NCI-H446 (cell line): Measurements from ENCODE around the gene ADCY5.
A peak's percentile ranks its signal among the peaks of the same experiment; 100 is the strongest.

Experiments used
- DNase-seq, 2 experiments: peaks; one replicate each; lab custom pipeline; 2025; lab: John Stamatoyannopoulos, UW

ADCY5 gene

DNA sequence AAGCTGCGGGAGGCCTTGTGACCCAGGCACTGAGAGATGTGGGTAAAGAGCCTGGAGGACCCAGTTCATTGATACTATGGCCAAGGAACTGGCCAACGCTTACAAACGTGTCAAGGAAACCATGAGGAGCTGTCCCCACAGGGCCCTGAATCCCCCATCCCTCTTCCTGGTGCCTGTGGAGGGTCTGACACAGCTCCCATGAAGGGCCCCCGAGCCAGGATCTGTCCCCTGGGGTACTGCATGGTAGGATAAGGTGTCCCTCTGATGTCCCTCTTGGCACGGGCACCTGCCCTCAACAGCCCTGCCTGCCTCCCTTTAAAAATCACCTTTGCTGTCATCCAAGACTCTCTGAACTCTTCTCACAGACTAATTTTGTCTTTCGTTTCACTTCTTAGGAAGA is 122.4 kb downstream of the ADCY5 start:
- DNase-seq: no peak

DNA sequence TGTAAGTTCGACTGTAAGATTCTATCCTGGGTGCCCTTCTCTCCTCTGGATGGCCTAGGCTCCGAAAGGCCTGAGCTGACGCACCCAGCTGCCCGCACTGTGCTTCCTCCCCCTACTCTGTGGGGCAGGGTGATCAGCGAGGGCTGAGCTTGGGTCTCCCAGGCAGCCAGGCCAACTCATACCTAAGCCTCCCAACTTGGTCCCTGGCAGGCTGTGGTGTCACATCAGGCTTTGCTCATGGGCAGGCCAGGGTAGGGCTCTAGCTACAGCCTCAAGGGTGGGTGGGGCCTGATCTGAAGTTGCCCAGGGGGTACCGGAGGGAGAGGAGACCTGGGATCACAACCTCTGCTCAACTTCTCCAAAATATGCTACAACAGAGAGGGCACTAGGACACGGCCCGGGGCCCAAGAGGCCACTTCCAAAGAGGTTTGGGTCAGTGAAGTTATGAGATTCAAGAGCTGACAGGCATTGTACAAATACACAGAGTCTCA is 123.1 kb downstream of the ADCY5 start:
- DNase-seq: no peak

DNA sequence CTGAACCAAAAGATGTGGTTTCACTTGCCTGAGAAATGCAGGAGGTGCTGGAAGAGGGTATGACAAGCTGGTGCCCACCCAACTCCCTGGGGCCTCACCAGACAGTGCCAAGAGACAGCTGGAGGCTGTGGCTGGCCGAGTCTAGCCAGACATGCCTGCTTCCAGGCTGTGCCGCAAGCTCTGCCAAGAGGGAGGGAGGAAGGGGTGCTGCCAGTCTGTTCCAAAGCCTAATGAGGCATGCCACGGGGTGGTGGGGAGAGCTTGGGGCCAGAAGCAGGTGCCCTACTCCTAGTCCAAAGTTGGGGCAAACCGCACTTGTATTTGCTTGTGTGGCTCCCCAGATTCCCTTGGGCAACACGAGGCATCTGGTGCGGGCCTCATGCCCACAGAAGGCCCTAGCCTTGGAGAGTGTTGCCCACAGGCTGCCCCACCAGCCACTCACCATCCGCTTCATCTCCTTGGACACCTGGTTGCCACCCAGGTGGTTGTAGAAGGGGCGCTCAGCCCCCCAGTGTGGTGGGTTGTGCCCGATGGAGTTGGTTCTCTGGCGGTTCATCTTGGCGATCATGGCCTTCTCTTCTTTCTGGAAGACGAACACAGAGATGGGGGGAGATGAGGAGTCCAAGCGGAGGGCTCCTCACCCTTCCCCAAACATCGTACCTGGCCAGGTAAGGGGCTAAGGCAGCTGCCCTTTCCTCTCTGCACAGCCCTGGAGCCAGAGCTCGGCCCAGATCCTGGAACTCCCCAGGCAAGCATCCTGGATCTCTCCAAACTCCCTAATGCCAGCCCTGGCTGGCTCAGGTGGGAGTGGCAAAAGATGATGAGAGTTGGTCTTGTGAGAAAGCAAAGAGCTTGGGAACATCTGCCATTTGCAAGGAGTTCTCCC is 123.8 kb downstream of the ADCY5 start:
- DNase-seq: peak; percentile 57 to 89

DNA sequence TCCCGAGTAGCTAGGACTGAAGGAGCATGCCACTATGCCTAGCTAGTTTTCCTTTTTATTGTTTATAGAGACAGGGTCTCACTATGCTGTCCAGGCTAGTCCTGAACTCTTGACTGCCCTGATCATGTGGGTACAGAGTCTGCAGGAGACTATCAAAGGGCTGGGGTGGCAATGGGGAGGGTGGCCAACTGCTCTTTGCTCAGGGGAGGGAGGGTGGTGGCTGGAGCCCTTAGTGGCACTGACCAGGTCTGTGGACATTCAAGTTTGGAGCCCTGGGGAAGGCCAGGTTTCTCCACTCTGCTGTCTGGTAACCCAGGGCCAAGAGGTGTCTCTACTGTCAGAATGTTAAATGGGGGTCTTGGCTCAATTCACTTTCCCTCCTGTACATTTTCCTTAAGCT is 125.1 kb downstream of the ADCY5 start:
- no peak for DNase-seq

DNA sequence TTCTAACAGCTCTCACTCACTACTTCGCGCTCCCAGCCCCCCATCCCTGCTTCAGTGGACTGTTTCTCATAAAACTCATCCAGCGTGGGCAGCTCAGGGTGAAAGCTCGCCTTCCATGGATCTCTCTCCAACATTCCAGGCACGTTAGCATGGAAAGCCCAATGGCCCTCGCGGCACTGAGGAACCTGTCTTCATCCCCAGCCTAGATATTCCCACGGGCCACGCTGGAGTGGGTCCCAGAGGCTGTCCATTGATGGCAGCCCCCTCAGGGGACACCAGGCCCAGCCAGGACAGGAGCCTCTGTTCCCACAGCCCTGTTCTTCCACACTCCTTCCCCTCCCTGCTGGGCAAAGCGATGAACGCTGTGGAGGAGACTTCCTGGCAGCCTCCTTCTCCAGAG is 126.0 kb downstream of the ADCY5 start:
- no peak for DNase-seq

DNA sequence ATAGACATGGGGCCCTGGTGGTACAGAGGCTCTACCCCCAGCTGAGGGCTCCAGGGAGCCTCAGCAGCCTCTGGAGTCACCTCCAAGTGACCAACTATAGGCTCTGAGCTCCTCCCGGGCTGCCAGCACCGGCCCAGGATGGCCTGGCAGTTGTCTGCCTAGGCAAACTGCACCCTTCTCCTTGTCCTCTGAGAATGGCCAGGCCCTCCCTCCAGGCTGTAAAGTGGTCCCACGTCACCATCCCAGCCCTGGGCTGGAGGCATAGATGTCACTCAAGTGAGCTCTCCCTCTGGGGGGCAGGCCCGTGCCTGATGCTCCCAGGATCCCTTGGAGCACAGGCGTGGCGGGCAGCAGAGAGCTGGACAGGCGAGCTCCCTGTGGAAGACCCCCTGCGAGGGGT is 127.1 kb downstream of the ADCY5 start:
- no peak for DNase-seq

DNA sequence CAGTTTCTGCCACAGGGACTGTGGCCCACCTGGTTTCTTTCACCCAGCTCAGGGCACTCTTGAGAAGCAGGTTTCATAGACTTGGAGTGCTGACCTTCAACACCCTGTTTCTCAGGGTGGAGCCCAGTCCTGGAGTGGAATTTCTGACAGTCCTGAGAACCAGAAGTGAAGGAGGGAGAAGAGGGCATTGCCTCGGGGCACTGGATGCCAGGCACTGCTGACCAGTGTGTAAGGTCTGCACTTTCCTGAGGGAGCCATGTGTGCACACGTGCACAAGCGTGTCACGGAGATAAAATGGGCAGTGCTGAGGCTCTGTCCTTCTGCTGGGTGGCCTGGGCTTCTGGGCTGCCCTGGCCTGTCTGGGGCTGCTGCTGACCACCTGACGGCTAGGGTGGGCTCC is 128.7 kb downstream of the ADCY5 start:
- no peak for DNase-seq

DNA sequence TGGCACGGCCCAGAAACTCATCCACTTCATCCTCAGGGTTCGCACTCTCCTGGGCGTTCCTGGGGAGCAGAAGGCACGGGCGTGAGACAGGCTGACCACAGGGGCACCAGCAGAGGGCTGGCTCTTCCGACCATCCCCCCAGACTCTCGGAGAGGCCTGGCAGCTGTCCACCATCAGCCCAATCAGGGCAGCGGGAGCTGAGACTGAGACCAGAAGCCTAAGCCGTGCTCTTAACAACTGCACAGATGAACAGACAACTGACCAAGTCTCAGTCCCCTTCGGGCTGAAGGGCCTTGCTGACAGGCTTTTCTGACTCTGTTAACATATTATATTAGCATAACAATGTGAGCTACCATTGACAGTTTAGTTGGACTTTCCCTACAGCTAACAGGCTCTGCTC is 129.1 kb downstream of the ADCY5 start:
- DNase-seq: no peak

DNA sequence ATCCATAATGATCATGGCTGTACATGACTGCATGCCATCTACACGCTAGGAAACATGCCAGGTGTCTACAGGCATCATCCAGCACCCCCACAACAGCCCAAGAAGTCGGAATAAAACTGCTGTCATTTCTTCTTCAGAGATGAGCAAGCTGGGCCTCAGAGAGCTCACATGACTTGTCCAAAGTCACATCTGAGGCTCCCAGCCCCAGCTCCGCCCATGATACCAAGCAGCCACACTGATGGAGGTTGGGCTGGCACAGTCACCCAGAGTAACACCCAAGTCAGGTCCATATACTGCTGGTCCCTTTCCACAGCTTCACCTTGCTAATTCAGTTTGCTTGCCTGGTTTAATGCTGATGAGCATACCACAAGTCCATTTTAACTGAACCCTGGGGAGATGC is 130.5 kb downstream of the ADCY5 start:
- DNase-seq: no peak

DNA sequence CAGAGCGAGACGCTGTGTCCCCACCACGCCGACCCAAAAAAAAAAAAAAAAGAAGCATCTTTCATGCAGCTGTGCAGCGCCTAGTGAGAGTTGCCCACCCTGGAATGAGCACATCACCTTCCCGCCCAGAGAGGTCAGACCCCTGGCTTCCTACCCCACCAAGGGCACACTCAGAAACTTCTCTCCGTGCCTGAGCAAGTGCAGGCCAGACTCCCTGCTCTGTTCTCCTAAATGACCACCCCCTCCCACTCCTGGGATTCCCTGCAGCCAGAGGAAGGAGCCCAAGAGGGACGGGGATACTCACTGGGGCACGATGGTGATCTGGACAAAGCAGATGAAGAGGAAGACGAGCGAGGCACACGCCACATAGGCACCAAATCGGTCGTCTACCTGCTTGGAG is 131.2 kb downstream of the ADCY5 start:
- no peak for DNase-seq

DNA sequence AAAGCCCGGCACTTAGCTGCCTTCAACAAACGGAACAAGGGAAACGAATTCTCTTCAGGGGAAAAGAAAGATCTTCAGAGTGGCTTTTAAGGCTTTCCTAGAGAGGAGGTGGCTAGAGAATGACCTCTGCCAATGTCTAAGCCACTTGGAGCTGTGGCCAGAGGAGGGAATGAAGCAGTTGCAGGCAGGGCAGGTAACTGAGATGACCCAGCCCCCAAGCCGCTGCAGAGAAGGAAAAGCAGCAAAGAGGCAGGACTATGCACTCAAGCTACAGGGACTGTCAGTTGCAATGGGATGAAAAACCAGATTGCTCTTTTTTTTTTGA is 133.7 kb downstream of the ADCY5 start:
- DNase-seq: no peak

DNA sequence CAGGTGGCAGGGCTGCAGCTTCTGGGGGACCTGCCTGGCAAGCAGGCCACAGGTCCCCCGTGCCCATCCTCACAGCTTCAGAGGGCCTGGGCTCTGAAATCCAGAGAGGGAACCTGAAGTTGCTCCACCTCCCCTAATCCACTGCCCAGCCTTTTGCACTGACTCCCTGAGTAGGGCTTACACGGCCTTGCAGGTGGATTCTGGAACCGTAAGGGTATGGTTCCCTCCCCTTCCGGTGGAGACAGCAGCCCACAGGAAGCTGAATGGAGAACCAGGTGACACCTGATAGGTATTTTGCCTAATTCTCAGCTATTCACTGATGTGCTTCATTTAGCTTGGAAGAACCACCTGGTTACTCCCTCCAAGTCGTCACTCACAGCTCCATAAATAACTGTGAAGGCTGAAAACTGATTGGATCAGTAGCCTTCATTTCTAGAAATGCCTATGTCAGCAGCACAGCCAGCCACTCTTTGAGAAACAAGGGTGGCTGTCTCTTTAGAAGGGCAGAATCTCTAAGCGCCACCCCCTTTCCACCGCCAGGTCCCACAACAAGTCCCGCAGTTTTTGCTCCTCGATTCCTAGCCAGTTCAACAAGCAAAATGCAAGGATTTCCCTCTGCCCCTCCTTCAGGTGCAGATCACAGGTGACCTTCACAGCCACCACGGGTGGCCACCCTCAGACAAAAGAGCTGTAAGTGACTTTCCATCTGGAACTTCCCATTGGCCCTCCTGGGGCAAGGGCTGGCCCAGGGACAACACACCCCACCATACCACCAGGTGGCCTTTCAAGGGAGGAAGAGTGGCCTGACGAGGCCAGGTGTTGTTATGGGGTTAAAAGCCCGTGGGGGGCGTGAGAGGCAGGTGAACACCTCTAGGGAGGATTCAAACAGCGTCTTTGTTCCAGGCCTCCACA is 134.3 kb downstream of the ADCY5 start:
- DNase-seq: no peak

DNA sequence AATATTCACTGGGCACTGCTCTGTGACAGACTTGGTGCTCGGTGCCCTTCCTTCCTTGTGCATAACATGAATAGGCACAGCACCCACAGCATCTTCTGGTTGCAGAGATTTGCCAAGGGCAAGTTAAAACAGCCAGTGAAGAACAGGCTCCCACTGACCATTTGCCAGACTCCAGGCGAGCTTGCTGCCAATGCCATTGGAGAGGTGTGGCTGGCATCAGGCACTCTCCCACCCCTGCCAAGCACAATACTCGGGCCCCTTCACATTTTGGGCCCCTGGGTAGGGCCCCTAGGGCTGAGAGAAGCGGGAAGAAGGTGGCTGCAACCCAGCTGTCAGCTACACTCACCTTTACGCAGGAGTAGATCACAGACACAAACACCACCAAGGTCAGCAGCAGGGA is 135.0 kb downstream of the ADCY5 start:
- no peak for DNase-seq

DNA sequence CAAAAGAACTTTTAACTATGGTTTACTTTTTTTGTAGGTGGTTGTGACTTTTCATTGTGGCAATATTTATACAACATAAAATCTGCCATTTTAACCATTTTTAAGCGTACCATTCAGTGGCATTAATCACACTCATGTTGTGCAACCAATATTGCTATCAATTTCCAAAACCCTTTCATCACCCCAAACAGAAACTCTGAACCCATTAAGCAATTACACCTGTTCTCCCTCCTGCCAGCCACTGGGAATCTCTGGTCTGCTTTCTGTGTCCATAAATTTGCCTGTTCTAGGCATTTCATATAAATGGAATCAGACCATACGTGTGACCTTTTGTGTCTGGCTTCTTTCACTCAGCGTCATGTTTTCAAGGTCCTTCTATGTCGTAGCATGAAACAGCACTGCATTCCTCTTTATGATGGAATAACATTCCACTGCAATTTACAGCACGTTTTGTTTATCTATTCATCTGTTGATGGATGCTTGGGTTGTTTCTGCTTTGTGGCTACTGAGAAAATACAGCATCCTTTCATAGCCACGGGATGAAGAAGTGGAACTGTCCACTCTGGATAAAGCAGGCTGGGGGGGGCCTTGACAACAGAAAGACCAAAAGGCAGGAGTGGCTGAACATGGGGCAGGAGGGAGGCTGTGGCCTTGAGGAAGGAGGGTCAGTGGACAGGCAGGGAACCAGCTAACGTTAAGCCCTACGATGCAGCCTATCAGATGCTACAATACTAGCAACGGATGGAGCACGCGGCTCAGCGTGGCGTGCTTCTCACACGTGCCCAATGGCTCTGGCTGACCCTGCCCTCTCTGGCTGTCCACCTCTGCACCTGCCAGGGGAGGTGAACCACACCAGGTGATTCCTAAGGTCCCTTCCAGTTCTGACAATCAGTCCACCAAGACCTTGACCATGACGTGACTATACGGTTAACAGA is 136.3 kb downstream of the ADCY5 start:
- DNase-seq: no peak

DNA sequence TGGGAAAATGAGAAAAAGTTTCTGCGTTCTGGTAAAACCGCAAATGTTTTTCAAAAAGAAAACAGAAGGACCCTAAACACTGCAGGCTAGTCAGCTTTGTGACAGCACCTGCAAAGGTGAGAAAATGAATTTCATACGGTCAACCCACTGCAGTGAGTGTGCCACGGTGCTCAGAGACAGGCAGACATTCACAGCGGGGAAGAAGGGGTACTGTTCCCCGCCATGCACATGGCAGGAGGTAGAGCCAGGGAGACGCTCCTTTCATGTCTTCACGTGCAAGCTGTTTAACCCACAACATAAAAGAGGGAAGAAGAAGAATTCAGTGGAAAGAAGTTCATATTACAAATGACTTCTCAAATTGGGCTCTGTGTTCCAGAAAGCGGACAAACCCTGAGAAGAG is 137.7 kb downstream of the ADCY5 start:
- DNase-seq: no peak

DNA sequence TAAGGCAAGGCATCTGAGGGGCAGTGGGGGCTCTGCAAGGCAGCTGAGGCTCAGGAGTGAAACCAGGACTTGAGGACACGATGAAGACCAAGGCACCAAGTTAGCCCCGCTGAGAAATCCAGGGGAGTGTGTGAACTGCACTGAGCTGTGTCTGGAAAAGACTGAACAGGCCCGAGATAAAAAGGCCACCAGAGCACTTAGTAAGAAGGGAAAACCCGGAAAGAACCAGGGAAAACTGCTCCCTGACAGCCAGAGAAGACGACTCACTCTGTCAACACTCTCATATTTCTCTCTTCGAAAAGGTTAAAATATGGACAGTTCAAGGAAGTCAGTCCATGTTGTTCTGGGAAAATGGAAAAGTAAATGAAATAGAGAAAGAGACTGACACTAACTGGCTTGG is 138.1 kb downstream of the ADCY5 start:
- no peak for DNase-seq

DNA sequence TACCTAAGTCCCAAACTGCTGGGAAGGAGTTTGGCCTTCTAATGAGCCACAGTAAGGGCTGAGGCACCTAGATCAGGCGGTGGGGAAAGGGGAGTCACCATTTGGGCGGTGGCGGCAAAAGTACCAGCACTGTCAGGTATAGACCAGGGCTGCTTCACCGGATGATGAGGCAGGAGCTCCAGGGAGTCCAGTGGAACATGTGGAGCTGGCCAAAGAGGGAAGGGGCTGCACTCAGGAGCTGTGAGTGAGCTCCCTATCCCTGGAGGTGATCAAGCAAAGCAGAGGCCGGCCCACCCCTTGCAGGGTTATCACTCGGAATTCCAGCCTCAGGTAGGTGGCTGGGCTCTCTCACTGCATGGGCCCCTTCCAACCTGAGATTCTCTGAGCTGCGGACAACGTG is 138.7 kb downstream of the ADCY5 start:
- no peak for DNase-seq

DNA sequence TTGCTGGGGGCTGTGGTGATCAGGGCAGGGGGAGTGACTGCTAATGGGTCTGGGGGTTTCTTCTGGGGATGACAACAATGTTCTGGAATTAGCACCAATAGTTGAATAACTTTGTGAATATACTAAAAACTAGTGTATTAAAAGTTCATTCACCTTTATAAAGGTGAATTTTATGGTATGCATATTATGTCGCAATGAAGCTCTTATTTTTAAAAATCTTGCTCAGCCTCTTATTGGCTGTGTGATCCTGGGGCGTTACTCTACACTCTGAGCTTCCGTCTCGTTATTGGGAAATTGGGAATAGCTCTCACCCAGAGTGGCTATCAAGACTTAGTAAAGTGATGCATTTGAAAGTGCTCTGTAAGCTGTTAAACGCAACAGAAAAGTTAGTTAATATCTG is 141.8 kb downstream of the ADCY5 start:
- DNase-seq: no peak

DNA sequence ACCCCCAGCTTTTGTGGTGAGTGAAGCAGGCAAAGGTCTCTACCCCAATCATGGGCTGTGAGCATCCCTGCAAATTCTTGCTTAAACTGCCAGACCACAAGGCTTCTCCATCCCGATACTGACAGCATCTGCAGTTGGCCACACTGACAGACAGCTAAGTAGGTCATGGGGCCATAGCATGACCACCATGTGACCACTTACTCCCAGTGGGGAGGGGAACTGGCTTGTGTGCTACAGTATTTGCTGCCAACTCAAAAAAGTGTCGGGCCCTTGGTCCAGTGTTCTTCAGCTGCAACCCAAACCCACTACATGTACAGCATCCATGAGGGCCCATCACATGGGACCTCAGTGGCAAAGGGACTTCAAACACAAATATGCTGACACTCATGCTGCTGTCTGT is 143.7 kb downstream of the ADCY5 start:
- DNase-seq: no peak

DNA sequence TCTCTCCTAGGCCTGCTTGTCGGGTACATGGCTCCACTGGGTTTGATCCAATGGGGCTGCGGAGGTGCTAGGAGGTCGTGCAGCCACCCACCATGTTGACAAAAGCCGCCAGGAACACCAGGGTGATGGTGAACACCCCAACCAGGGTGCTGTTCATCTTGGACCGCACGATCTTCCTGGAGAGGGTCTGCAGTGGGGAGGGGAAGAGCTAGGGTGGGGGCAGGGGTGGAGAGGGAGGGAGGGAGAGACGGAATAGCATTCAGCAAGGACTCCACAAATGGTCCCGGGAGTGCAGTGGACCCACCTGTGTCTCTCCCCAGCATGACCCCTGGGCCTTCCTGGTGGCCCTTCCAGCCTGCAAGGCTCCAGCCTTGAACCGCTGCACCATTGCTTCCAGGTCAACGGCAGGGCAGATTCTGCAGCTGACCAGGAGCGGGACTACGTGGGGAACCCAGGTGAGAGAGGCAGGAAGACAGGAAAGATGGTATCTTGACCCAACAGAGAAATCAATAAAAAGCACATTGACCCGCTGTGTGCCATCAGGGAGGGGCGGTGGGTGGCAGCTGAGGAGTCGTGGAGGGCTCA is 144.8 kb downstream of the ADCY5 start:
- no peak for DNase-seq

DNA sequence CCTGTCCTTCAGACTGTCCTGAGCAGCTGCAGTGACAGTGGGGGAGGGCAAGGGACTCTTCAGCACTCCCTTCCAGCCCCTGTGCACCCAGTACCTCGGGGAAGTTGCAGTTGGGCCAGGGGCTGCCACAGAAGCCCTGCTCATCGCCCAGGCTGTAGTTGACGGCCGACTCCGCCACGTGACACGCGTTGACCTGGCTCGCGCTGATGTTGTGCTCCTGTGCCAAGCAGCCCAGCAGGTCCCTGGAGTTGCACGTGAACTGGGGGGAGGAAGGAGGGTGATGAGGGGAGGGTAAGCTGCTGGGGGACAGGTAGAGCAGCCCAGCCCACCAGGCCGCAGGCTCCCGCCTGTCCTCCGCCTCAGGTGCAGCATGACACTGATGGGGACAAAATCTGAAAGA is 145.9 kb downstream of the ADCY5 start:
- DNase-seq: no peak
